ENCODE results near the gene ZNF76. TPM values are rescaled to one million over a fixed set of nuclear protein-coding genes. Genes with fewer than 3 reads are reported as not detected.
"Not testable (repeated sequence)": the region's sequence is repeated elsewhere in the genome, so short reads cannot be mapped to it uniquely, and the experiment has no call there.

Gene ZNF76
- polyA plus RNA-seq, 1 of the 3 experiments (the other 2 are of a cell fraction), result 19.7 TPM

- TF ChIP-seq, protein P1, sequence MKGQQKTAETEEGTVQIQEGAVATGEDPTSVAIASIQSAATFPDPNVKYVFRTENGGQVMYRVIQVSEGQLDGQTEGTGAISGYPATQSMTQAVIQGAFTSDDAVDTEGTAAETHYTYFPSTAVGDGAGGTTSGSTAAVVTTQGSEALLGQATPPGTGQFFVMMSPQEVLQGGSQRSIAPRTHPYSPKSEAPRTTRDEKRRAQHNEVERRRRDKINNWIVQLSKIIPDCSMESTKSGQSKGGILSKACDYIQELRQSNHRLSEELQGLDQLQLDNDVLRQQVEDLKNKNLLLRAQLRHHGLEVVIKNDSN (IDR thresholded peaks at IDR 0.05; ENCODE audit: borderline replicate concordance, low read depth), result no peak
- TF ChIP-seq FOXJ3 (CRISPR knock-in tag; IDR thresholded peaks at IDR 0.05) (no peak), SIN3A (IDR thresholded peaks at IDR 0.05; ENCODE audit: borderline replicate concordance, low read depth, low read length) (no peak)
- TF ChIP-seq, protein P2, sequence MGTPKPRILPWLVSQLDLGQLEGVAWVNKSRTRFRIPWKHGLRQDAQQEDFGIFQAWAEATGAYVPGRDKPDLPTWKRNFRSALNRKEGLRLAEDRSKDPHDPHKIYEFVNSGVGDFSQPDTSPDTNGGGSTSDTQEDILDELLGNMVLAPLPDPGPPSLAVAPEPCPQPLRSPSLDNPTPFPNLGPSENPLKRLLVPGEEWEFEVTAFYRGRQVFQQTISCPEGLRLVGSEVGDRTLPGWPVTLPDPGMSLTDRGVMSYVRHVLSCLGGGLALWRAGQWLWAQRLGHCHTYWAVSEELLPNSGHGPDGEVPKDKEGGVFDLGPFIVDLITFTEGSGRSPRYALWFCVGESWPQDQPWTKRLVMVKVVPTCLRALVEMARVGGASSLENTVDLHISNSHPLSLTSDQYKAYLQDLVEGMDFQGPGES (IDR thresholded peaks at IDR 0.05; ENCODE audit: low read depth, low read length), result no peak
- TF ChIP-seq, protein P3, sequence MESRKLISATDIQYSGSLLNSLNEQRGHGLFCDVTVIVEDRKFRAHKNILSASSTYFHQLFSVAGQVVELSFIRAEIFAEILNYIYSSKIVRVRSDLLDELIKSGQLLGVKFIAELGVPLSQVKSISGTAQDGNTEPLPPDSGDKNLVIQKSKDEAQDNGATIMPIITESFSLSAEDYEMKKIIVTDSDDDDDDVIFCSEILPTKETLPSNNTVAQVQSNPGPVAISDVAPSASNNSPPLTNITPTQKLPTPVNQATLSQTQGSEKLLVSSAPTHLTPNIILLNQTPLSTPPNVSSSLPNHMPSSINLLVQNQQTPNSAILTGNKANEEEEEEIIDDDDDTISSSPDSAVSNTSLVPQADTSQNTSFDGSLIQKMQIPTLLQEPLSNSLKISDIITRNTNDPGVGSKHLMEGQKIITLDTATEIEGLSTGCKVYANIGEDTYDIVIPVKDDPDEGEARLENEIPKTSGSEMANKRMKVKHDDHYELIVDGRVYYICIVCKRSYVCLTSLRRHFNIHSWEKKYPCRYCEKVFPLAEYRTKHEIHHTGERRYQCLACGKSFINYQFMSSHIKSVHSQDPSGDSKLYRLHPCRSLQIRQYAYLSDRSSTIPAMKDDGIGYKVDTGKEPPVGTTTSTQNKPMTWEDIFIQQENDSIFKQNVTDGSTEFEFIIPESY (IDR thresholded peaks at IDR 0.05; ENCODE audit: borderline replicate concordance, low read depth), result no peak
- TF ChIP-seq, protein P4, sequence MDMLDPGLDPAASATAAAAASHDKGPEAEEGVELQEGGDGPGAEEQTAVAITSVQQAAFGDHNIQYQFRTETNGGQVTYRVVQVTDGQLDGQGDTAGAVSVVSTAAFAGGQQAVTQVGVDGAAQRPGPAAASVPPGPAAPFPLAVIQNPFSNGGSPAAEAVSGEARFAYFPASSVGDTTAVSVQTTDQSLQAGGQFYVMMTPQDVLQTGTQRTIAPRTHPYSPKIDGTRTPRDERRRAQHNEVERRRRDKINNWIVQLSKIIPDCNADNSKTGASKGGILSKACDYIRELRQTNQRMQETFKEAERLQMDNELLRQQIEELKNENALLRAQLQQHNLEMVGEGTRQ (IDR thresholded peaks at IDR 0.05; ENCODE audit: borderline replicate concordance, low read depth, low read length), result no peak
Observed at GRCh38 chr6:35327349-35328027, 68.0 kb downstream of the ZNF76 start (continued).

DNA sequence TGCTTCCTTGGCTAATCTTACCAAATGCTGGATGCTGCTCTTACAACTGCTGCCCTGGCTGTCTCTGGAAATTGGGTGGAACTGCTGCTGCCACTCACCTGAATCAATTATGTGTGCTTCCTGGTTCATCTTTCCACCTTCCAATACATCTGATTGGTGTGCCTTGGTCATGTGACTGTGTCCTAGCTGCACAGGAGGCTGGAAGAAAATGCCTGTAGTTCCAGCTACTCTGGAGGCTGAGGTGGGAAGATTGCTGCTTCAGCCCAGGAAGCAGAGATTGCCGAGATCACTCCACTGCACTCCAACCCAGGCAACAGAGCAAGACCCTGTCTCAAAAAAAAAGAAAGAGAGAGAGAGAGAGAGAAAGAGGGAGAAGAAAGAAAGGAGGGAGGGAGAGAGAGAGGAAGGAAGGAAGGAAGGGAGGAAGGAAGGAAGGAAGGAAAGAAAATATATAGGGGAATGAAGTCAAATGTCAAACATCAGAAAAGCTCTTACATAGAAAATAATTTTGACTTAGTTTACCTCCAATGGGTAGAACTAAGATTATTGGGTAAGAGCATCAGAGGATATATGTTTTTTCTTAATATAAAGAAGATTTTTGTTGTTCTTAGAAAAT is 68.7 kb downstream of the ZNF76 start:
- no peaks in the 10 kb centered on the region; the same call in 1 of the 2 replicates for H3K27me3 ChIP-seq (ENCODE audit: insufficient read depth)
- H2AFZ ChIP-seq (ENCODE audit: low read depth), result no peak overlapping the region
- no peak overlapping the region for H3K4me3 ChIP-seq (ENCODE audit: low read depth in 2 of 2, low read length in 1 of 2)
- no peak for TF ChIP-seq FOXM1 (IDR thresholded peaks at IDR 0.05; ENCODE audit: low read depth)
- TF ChIP-seq, protein P1 (IDR thresholded peaks at IDR 0.05; ENCODE audit: borderline replicate concordance, low read depth), result peak; percentile 52; the same call in 1 of the 2 replicates
- TF ChIP-seq RCOR1 (IDR thresholded peaks at IDR 0.05; ENCODE audit: low read length), result no peak
- no peaks in the 10 kb centered on the region for H4K20me1 ChIP-seq (ENCODE audit: insufficient read depth)
- no peaks in the 10 kb centered on the region for H3K9me2 ChIP-seq
- H3K4me1 ChIP-seq (ENCODE audit: control insufficient read depth in 1 of 2, insufficient read depth in 2 of 2, low read depth in 1 of 2, low read length in 1 of 2), result no peaks in the 10 kb centered on the region; a peak in 1 of 4 replicates
- no peaks in the 10 kb centered on the region for H3K9me3 ChIP-seq
- CTCF ChIA-PET, result interaction anchor here (0.6 to 4.6 kb wide), 12 partner anchors 10 to 125 kb away, joined by 3 to 61 read pairs (median 4); partner anchors contain the start of genes DEF6, FANCE and PPARD
- H3K79me2 ChIP-seq (ENCODE audit: insufficient read depth), result no peaks in the 10 kb centered on the region
- WGBS (ENCODE audit: low lambda C conversion rate), result 91% methylated on average over 1 of the region's 1 CpG
- H3F3A ChIP-seq (replicated peaks; ENCODE audit: insufficient read depth), result no peaks in the 10 kb centered on the region
- DNase-seq, result no peak
- H3K4me2 ChIP-seq, result no peak overlapping the region
- POLR2A ChIA-PET, result no interaction called here
- no peak overlapping the region for H3K9ac ChIP-seq
- H3K36me3 ChIP-seq (replicated peaks in 1 of 2; ENCODE audit: control insufficient read depth in 1 of 2, insufficient read depth in 2 of 2, low read length in 1 of 2), result no peaks in the 10 kb centered on the region
- H3K27ac ChIP-seq (ENCODE audit: low read depth in 2 of 2, low read length in 1 of 2), result no peak overlapping the region

GRCh38 chr6:35328965-35329364 is 69.4 kb downstream of the ZNF76 start:
- H3K27me3 ChIP-seq (ENCODE audit: insufficient read depth); H3K9ac ChIP-seq; H3K4me3 ChIP-seq (ENCODE audit: low read depth in 2 of 2, low read length in 1 of 2); H4K20me1 ChIP-seq (ENCODE audit: insufficient read depth); H2AFZ ChIP-seq (ENCODE audit: low read depth); H3F3A ChIP-seq (replicated peaks; ENCODE audit: insufficient read depth); H3K9me2 ChIP-seq; H3K79me2 ChIP-seq (ENCODE audit: insufficient read depth); POLR2A ChIA-PET; H3K27ac ChIP-seq (ENCODE audit: low read depth in 2 of 2, low read length in 1 of 2); DNase-seq; H3K36me3 ChIP-seq (replicated peaks in 1 of 2; ENCODE audit: control insufficient read depth in 1 of 2, insufficient read depth in 2 of 2, low read length in 1 of 2); H3K9me3 ChIP-seq; H3K4me1 ChIP-seq (ENCODE audit: control insufficient read depth in 1 of 2, insufficient read depth in 2 of 2, low read depth in 1 of 2, low read length in 1 of 2); H3K4me2 ChIP-seq: not testable (repeated sequence)
- WGBS (ENCODE audit: low lambda C conversion rate), result 91% methylated on average over 8 of the region's 8 CpGs
- CTCF ChIA-PET, result interaction anchor here (0.6 to 4.6 kb wide), 7 partner anchors 13 to 125 kb away, joined by 3 to 61 read pairs (median 6); partner anchors contain the start of genes DEF6 and PPARD

Data from SK-N-SH (cell line).